A673 (cell line): ENCODE results near the gene SYNJ1. TPM values are rescaled to one million over a fixed set of nuclear protein-coding genes. Genes with fewer than 3 reads are reported as not detected.
"Not testable (repeated sequence)": the region's sequence is repeated elsewhere in the genome, so short reads cannot be mapped to it uniquely, and the experiment has no call there.

Experiments
- Bru-seq: library from RNA; stranded (reverse); fragments of 400-500 nt; gene quantifications from one replicate; lab custom pipeline; 2021; lab: Mats Ljungman, UMichigan
- BruChase-seq, 2 experiments: library from RNA; stranded (reverse); fragments of 400-500 nt; gene quantifications; one replicate each; lab custom pipeline; 2021; lab: Mats Ljungman, UMichigan
- BruUV-seq: library from RNA; stranded (reverse); fragments of 400-500 nt; replicated peaks from 2 replicates; lab custom pipeline; 2021; lab: Mats Ljungman, UMichigan
- CTCF ChIA-PET: fragments of 300-600 bp; sonication (Branson Sonifier 250); formaldehyde crosslinking; loops from one replicate; lab custom pipeline; 2022; ENCODE audit warnings: antibody characterized with exemption; lab: Charles Lee
- POLR2A ChIA-PET: fragments of 300-600 bp; sonication (Branson Sonifier 250); formaldehyde crosslinking; loops from one replicate; lab custom pipeline; 2022; ENCODE audit warnings: antibody characterized with exemption; ENCODE audit not compliant: low non-redundant PET; lab: Charles Lee
- DNase-seq: peaks from one replicate; pipeline ENCODE4 v3.0.0-alpha.2; 2015; ENCODE audit warnings: low spot score
- H3K27ac ChIP-seq: fragments of 200-600 bp; sonication (generic); 2 replicates; pipeline ENCODE4 v1.5.1; 2016; ENCODE audit warnings: mixed run types, low read depth, mild to moderate bottlenecking, mixed read lengths, antibody characterized with exemption, low read length; ENCODE audit not compliant: poor library complexity, severe bottlenecking
- H3K27me3 ChIP-seq: fragments of 200-600 bp; sonication (generic); replicated peaks from 2 replicates; pipeline ENCODE4 v1.6.1; 2017; ENCODE audit warnings: mixed run types, low read depth, mild to moderate bottlenecking, mixed read lengths, antibody characterized with exemption, low read length; ENCODE audit not compliant: insufficient read depth, poor library complexity
- H3K36me3 ChIP-seq: fragments of 200-600 bp; sonication (generic); 2 replicates; pipeline ENCODE4 v1.6.1; 2016; ENCODE audit warnings: mixed run types, mild to moderate bottlenecking, mixed read lengths, antibody characterized with exemption, low read length; ENCODE audit not compliant: insufficient read depth, poor library complexity, severe bottlenecking
- H3K4me1 ChIP-seq: fragments of 200-600 bp; sonication (generic); 2 replicates; pipeline ENCODE4 v1.6.1; 2017; ENCODE audit warnings: mixed run types, mild to moderate bottlenecking, mixed read lengths, antibody characterized with exemption, low read length; ENCODE audit not compliant: insufficient read depth, poor library complexity, severe bottlenecking
- H3K4me3 ChIP-seq: fragments of 200-600 bp; sonication (generic); 2 replicates; pipeline ENCODE4 v1.5.1; 2016; ENCODE audit warnings: low read depth, mixed run types, mild to moderate bottlenecking, mixed read lengths, low read length; ENCODE audit not compliant: poor library complexity, severe bottlenecking
- H3K9me3 ChIP-seq: fragments of 200-600 bp; sonication (generic); 2 replicates; pipeline ENCODE4 v1.6.1; 2016; ENCODE audit warnings: mixed run types, low read depth, mild to moderate bottlenecking, mixed read lengths, antibody characterized with exemption, low read length; ENCODE audit not compliant: poor library complexity, severe bottlenecking
- CTCF ChIP-seq: fragments of 300-800, 200-600 bp; sonication (generic); conservative IDR thresholded peaks from 2 replicates; pipeline ENCODE4 v1.5.1; 2017; ENCODE audit warnings: low read depth, mild to moderate bottlenecking, antibody characterized with exemption, low read length, moderate library complexity, mixed read lengths
- EZH2 ChIP-seq: fragments of 200-600 bp; sonication (generic); IDR thresholded peaks from 2 replicates; pipeline ENCODE4 v1.6.1; 2017; ENCODE audit warnings: borderline replicate concordance, low read depth, mild to moderate bottlenecking, mixed read lengths, antibody characterized with exemption, low read length; ENCODE audit not compliant: poor library complexity, severe bottlenecking
- intact Hi-C: fragments of 100-400 bp; cut with micrococcal nuclease; formaldehyde crosslinking; loops from one replicate; pipeline ENCODE4 v1.10.0; 2022; ENCODE audit not compliant: unreplicated experiment
- long read RNA-seq: library from polyadenylated mRNA; stranded (forward); transcript quantifications from one replicate; pipeline ENCODE4 v2.0.0, GENCODE V29; 2022
- total RNA-seq: library from RNA; stranded (reverse); gene quantifications from 2 replicates; pipeline ENCODE4 v1.2.3, GENCODE V29; 2021

The SYNJ1 gene
- total RNA-seq (16.9 and 17.1 TPM in 2 replicates), Bru-seq, nascent RNA (percentile 65 among the genes with signal in this experiment), BruChase-seq, experiment 1, labeled RNA remaining after a 2-hour chase (percentile 64 among the genes with signal in this experiment), BruChase-seq, experiment 2, labeled RNA remaining after a 6-hour chase (percentile 58 among the genes with signal in this experiment)
- long read RNA-seq, full-length matches to known transcripts, result 2 of 14 reads
- long read RNA-seq, partial matches to known transcripts, result 4 of 14 reads
- long read RNA-seq, other reads (novel, unspliced or antisense), result 8 of 14 reads

- Histone ChIP-seq H3K27me3 (no peaks in the 10 kb centered on the region), H3K36me3 (peaks cover 5% of the 10 kb centered on the region), H3K4me3 (peak within 1 kb of the TSS; percentile 83), H3K4me1 (peaks cover 10% of the 10 kb centered on the region), H3K27ac (peak within 1 kb of the TSS; percentile 87), H3K9me3 (no peaks in the 10 kb centered on the region)
- POLR2A ChIA-PET, result interaction anchor here (0.6 kb wide), 1 partner anchor 462 kb away, joined by 4 read pairs; no protein-coding TSS in a partner anchor
- no TSS peak for BruUV-seq
- CTCF ChIA-PET, result interaction anchor here (1.6 kb wide), 1 partner anchor 127 kb away, joined by 20 read pairs; no protein-coding TSS in a partner anchor
- intact Hi-C loops, result loop anchor here (5.0 kb wide), 1 partner anchor 116 kb away; the partner anchor contains the start of gene CFAP298
- peak; percentile 95 for DNase-seq
- TF ChIP-seq CTCF, result no peak
These were observed at the start of gene SYNJ1 for GRCh38 chr21:32727687-32728455. Gene SYNJ1 (minus strand): TSS chr21:32728013. CDS start chr21:32726895, 1,118 bp downstream.

GRCh38 chr21:32777269-32777668 lies 49.5 kb upstream of the SYNJ1 start:
- DNase-seq, result no peak
- Histone ChIP-seq H3K36me3 (no peaks in the 10 kb centered on the region), H3K9me3 (no peaks in the 10 kb centered on the region), H3K27me3 (no peaks in the 10 kb centered on the region), H3K4me1 (peaks cover 4% of the 10 kb centered on the region), H3K4me3 (no peak overlapping the region), H3K27ac (no peak overlapping the region)
- BruUV-seq, result no TSS peak
- ChIA-PET CTCF (interaction anchor here (0.6 kb wide), 1 partner anchor 47 kb away, joined by 5 read pairs; no protein-coding TSS in a partner anchor), POLR2A (no interaction called here)
- intact Hi-C loops, result no loop called here
- no peak for TF ChIP-seq EZH2
- no peak for TF ChIP-seq CTCF

DNA sequence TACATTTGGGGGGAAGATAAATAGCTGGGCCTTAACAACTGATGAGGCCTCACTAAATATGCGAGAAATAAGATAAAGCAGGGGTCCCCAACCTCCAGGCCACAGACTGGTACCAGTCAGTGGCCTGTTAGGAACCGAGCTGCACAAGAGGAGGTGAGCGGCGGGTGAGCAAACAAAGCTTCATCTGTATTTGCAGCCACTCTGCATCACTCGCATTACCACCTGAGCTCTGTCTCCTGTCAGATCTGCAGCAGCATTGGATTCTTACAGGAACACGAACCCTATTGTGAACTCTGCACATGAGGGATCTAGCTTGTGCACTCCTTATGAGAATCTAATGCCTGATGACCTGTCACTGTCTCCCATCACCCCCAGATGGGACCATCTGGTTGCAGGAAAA lies 48.9 kb upstream of the SYNJ1 start:
- no TSS peak for BruUV-seq
- CTCF ChIA-PET, result no interaction called here
- Histone ChIP-seq H3K4me3 (no peak overlapping the region), H3K9me3 (no peaks in the 10 kb centered on the region), H3K4me1 (peaks cover 4% of the 10 kb centered on the region), H3K27ac (no peak overlapping the region), H3K27me3 (no peaks in the 10 kb centered on the region), H3K36me3 (no peaks in the 10 kb centered on the region)
- intact Hi-C loops, result no loop called here
- no peak for DNase-seq
- TF ChIP-seq CTCF, result no peak
- no peak for TF ChIP-seq EZH2
- POLR2A ChIA-PET, result no interaction called here

DNA sequence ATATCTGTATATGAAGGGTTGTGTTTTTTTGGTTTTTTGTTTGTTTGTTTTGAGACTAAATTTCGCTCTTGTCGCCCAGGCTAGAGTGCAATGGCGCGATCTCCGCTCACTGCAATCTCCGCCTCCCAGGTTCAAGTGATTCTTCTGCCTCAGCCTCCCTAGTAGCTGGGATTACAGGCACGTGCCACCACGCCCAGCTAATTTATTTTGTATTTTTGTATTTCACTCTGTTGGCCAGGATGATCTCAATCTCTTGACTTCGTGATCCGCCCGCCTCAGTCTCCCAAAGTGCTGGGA lies 45.2 kb upstream of the SYNJ1 start:
- Histone ChIP-seq H3K4me1 (peaks cover 17% of the 10 kb centered on the region), H3K4me3 (peak overlapping the region; percentile 98)
- H3K36me3 ChIP-seq, H3K9me3 ChIP-seq, CTCF ChIA-PET, H3K27ac ChIP-seq, intact Hi-C loops, H3K27me3 ChIP-seq, BruUV-seq, DNase-seq, POLR2A ChIA-PET: not testable (repeated sequence)
